Calu3 (cell line): Measurements from ENCODE around the gene LHFPL4. TPM values are rescaled to one million over a fixed set of nuclear protein-coding genes. Genes with fewer than 3 reads are reported as not detected.

Experiments used
- BruUV-seq: library from RNA; stranded (reverse); fragments of 400-500 nt; replicated peaks from 2 replicates; lab custom pipeline; 2021; lab: Mats Ljungman, UMichigan
- CTCF ChIA-PET: fragments of 300-600 bp; sonication (Branson Sonifier 250); formaldehyde crosslinking; loops from one replicate; lab custom pipeline; 2022; ENCODE audit warnings: antibody characterized with exemption; lab: Charles Lee
- DNase-seq: peaks from one replicate; pipeline ENCODE4 v3.0.0; 2022
- H3K27ac Mint-ChIP-seq: one replicate; pipeline ENCODE4 v1.8.0; 2022; ENCODE audit warnings: mixed read lengths; ENCODE audit not compliant: unreplicated experiment
- H3K27me3 Mint-ChIP-seq: one replicate; pipeline ENCODE4 v1.8.0; 2022; ENCODE audit warnings: mixed read lengths; ENCODE audit not compliant: unreplicated experiment
- H3K36me3 Mint-ChIP-seq: one replicate; pipeline ENCODE4 v1.8.0; 2022; ENCODE audit warnings: mild to moderate bottlenecking, moderate library complexity, mixed read lengths; ENCODE audit not compliant: insufficient read depth, unreplicated experiment
- H3K4me1 Mint-ChIP-seq: one replicate; pipeline ENCODE4 v1.8.0; 2022; ENCODE audit warnings: mild to moderate bottlenecking, low read depth, mixed read lengths; ENCODE audit not compliant: unreplicated experiment
- H3K4me3 Mint-ChIP-seq: one replicate; pipeline ENCODE4 v1.8.0; 2022; ENCODE audit warnings: mild to moderate bottlenecking, low read depth, moderate library complexity, mixed read lengths; ENCODE audit not compliant: unreplicated experiment
- H3K9me3 Mint-ChIP-seq: one replicate; pipeline ENCODE4 v1.8.0; 2022; ENCODE audit warnings: low read depth, mixed read lengths; ENCODE audit not compliant: unreplicated experiment
- intact Hi-C: fragments of 100-400 bp; cut with micrococcal nuclease; formaldehyde crosslinking; loops from one replicate; pipeline ENCODE4 v1.10.0; 2022; ENCODE audit not compliant: unreplicated experiment
- total RNA-seq: library from RNA; stranded (reverse); gene quantifications from 2 replicates; pipeline ENCODE4 v1.2.3, GENCODE V29; 2022
- TF ChIP-seq, protein P1 (sequence below): fragments of 200-600 bp; IDR thresholded peaks from one replicate; pipeline ENCODE4 v1.8.0; 2022; ENCODE audit warnings: antibody characterized with exemption; ENCODE audit not compliant: unreplicated experiment

LHFPL4 gene
- total RNA-seq, 1 experiment from 2014 or later, result not detected

DNA sequence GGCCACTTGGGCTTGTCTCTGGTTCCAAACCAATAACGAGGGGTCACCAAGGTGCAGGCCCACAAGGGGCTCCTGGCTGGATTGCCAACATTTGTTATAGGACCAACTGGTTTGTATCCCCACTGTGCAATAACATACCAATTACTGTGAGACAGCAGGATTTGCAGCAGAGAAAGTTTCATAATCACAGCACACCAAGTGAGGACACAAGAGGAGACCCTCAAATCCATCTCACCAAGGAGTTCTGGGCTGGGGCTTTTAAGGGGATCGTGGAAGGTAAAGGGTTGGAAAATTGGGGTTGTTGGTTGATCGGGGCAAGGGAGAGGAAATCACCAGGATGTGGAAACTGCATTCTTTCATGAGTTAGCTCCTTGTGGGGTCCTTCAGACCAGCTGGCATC is 29.7 kb upstream of the LHFPL4 start:
- no peaks in the 10 kb centered on the region for H3K4me1 Mint-ChIP-seq
- H3K27me3 Mint-ChIP-seq, result no peaks in the 10 kb centered on the region
- no peak overlapping the region for H3K4me3 Mint-ChIP-seq
- intact Hi-C loops, result no loop called here
- no peak overlapping the region for H3K27ac Mint-ChIP-seq
- H3K36me3 Mint-ChIP-seq, result no peaks in the 10 kb centered on the region
- CTCF ChIA-PET, result interaction anchor here (0.6 kb wide), 1 partner anchor 10 kb away, joined by 3 read pairs; no protein-coding TSS in a partner anchor
- H3K9me3 Mint-ChIP-seq, result no peaks in the 10 kb centered on the region
- no TSS peak for BruUV-seq
- TF ChIP-seq, protein P1, sequence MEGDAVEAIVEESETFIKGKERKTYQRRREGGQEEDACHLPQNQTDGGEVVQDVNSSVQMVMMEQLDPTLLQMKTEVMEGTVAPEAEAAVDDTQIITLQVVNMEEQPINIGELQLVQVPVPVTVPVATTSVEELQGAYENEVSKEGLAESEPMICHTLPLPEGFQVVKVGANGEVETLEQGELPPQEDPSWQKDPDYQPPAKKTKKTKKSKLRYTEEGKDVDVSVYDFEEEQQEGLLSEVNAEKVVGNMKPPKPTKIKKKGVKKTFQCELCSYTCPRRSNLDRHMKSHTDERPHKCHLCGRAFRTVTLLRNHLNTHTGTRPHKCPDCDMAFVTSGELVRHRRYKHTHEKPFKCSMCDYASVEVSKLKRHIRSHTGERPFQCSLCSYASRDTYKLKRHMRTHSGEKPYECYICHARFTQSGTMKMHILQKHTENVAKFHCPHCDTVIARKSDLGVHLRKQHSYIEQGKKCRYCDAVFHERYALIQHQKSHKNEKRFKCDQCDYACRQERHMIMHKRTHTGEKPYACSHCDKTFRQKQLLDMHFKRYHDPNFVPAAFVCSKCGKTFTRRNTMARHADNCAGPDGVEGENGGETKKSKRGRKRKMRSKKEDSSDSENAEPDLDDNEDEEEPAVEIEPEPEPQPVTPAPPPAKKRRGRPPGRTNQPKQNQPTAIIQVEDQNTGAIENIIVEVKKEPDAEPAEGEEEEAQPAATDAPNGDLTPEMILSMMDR, result no peak
- no peak for DNase-seq

DNA sequence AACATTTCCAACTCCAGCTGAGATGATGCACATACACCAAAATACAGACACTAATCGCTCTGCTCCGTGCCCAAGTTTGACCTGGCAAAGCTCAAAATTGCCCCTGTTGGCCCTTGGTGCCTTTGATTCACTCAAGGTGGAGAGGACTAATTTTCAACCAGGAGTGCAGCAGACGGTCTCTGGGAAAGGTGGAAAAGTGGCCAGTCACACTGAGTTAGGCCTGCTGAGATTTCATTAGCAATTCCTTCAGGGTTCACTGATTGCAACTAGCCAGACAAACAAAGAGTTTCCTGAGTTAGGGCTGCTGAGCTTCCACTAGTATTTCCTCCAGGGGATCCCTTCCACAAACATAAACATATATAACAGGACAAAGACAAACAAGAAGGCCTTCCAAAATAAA is 28.7 kb upstream of the LHFPL4 start:
- H3K9me3 Mint-ChIP-seq, result no peaks in the 10 kb centered on the region

DNA sequence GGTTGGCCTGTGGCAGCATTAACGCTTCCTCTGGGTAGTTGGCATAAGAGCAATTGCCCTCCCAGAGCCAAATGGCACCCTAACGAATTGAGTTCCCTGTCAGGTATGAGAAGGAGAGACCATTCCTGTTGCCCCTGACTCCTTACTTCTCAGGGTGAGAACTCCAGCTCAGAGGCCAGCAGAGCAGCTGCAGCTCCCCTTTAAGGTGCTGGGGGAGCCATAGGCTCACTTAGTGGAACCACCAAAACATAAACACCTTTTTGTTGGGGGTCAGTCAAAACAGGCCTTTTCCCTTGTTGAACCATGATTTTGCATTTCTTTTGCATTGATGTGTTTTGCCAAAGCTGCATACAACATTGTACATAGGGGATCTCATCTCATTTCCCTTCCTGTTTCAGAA is 28.1 kb upstream of the LHFPL4 start:
- Mint-ChIP-seq H3K27ac (no peak overlapping the region), H3K9me3 (no peaks in the 10 kb centered on the region), H3K27me3 (no peaks in the 10 kb centered on the region), H3K36me3 (no peaks in the 10 kb centered on the region), H3K4me1 (no peaks in the 10 kb centered on the region), H3K4me3 (no peak overlapping the region)
- CTCF ChIA-PET, result no interaction called here
- no TSS peak for BruUV-seq
- TF ChIP-seq, protein P1, result no peak
- DNase-seq, result no peak
- intact Hi-C loops, result no loop called here

More for the DNA sequence above, 28.7 kb upstream of the LHFPL4 start:
- H3K27me3 Mint-ChIP-seq, result no peaks in the 10 kb centered on the region
- intact Hi-C loops, result no loop called here
- no peak for DNase-seq
- H3K27ac Mint-ChIP-seq, result no peak overlapping the region
- no TSS peak for BruUV-seq
- CTCF ChIA-PET, result no interaction called here
- TF ChIP-seq, protein P1, result no peak
- H3K4me3 Mint-ChIP-seq, result no peak overlapping the region
- H3K36me3 Mint-ChIP-seq, result no peaks in the 10 kb centered on the region
- no peaks in the 10 kb centered on the region for H3K4me1 Mint-ChIP-seq

DNA sequence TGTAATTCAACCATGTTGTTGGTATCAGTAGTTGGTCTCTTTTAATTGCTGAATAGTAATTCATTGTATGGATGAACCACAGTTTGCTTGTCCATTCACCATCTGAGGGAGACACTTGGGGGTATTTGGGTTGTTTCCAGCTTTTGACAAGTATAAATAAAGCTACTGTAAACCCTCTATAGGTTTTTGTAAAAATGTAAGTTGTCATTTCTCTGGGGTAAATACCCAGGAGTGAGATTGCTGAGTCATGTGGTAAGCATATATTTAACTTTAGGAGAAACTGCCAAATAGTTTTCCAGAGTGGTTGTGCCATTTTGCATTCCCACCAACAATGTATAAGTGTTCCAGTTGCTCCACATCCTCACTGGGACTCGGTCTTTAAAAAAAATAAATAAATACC is 15.4 kb upstream of the LHFPL4 start:
- H3K4me1 Mint-ChIP-seq, result no peaks in the 10 kb centered on the region
- H3K27ac Mint-ChIP-seq, result no peak overlapping the region
- intact Hi-C loops, result no loop called here
- no peaks in the 10 kb centered on the region for H3K36me3 Mint-ChIP-seq
- no TSS peak for BruUV-seq
- CTCF ChIA-PET, result no interaction called here
- no peaks in the 10 kb centered on the region for H3K9me3 Mint-ChIP-seq
- H3K27me3 Mint-ChIP-seq, result peaks cover 26% of the 10 kb centered on the region
- no peak overlapping the region for H3K4me3 Mint-ChIP-seq
- DNase-seq, result no peak
- TF ChIP-seq, protein P1, result no peak
